ENCODE data around the gene SOX13.

GRCh38 chr1:204102029-204102611 lies 29.2 kb downstream of the SOX13 start:
- TF ChIP-seq CTCF (IDR thresholded peaks at IDR 0.05; ENCODE audit: insufficient read depth, low read length) (no peak), POLR2AphosphoS5 (IDR thresholded peaks at IDR 0.05; ENCODE audit: low read depth) (no peak)
